ENCODE results near the gene XKR7. TPM values are rescaled to one million over a fixed set of nuclear protein-coding genes. Genes with fewer than 3 reads are reported as not detected.

XKR7 gene
- total RNA-seq, 1 donor from 2014 or later: 0.17 TPM

DNA sequence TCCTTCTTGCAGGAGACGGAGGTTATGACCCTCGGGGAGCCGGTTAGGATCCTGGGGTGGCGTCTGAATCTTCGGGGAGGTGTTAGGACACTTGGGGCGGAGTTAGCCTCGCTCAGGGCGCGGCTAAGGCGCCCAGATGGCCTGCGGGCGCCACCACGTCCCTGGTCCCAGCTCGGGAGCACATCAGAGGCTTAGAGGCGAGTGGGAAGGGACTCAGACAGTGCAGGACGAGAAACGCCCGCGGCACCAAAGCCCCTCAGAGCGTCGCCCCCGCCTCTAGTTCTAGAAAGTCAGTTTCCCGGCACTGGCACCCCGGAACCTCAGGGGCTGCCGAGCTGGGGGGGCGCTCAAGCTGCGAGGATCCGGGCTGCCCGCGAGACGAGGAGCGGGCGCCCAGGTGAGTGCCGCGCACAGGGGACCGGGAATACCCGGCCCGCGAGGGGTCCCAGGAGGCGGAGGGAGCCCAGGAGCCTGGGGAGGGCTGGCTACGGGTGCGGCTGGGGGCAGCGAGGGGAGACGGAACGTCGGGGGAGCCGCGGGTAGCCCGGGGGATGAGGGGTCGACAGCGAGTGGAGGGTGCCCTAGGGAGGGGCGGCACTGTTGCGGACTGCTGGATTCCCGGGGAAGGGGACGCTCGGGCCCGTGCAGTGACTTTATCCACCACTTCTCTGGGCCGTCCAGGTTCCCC lies 84.3 kb downstream of the XKR7 start, which contains the start of gene HCK:
TSS of gene HCK (plus strand) at position 153 of the 688 bp plus-strand sequence.
- DNase-seq (ENCODE audit: low read depth): no peak
- no peak within 1 kb of the TSS for H3K4me3 ChIP-seq (ENCODE audit: low read depth, low read length)
- TF ChIP-seq, protein P1, sequence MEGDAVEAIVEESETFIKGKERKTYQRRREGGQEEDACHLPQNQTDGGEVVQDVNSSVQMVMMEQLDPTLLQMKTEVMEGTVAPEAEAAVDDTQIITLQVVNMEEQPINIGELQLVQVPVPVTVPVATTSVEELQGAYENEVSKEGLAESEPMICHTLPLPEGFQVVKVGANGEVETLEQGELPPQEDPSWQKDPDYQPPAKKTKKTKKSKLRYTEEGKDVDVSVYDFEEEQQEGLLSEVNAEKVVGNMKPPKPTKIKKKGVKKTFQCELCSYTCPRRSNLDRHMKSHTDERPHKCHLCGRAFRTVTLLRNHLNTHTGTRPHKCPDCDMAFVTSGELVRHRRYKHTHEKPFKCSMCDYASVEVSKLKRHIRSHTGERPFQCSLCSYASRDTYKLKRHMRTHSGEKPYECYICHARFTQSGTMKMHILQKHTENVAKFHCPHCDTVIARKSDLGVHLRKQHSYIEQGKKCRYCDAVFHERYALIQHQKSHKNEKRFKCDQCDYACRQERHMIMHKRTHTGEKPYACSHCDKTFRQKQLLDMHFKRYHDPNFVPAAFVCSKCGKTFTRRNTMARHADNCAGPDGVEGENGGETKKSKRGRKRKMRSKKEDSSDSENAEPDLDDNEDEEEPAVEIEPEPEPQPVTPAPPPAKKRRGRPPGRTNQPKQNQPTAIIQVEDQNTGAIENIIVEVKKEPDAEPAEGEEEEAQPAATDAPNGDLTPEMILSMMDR (conservative IDR thresholded peaks at IDR 0.05; ENCODE audit: low read depth, low read length): no peak

DNA sequence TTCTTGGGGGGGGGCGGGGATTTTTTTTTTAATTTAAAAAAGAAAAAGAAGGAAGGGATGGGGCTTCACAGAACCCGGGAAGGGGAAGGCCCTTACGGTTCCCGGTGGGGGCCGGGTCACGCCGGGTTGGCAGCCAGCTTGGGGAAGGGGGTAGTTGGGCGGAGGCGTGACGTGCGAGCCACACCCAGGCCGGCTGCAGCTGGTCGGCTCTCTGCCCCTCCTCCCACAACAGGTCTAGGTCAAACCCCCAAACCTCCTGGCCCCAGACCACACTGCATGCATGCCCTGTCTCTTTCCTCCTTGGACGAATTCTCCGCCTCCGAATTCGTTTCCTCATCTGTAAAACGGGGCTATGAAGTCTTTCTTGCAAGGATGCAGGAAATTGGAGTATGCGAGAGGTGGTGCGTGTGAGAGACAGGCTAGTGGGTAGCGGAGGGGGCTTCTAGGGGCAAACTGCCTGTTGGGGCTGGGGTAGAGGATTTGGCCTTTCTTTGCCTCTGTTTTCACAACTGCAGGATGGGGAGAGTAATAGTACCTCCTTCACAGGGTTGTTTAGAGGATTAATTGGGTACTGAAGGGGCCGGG lies 84.9 kb downstream of the XKR7 start:
- no peak overlapping the region for H3K4me3 ChIP-seq (ENCODE audit: low read depth, low read length)
- DNase-seq (ENCODE audit: low read depth): no peak
- TF ChIP-seq, protein P1 (conservative IDR thresholded peaks at IDR 0.05; ENCODE audit: low read depth, low read length): no peak

Other genes with a start within 250 kb of the XKR7 start
- 197 and 209 TPM in 2 replicates for gene BCL2L1, start 245.3 kb upstream of the XKR7 start, total RNA-seq
- 126 and 147 TPM in 2 replicates for gene TPX2, start 228.9 kb upstream of the XKR7 start, total RNA-seq
- under 0.01 TPM in 1 of 2 replicates, not detected in the other for gene MYLK2, start 148.8 kb upstream of the XKR7 start, total RNA-seq
- not detected in 2 replicates for gene FOXS1, start 122.5 kb upstream of the XKR7 start, total RNA-seq
- not detected in 2 replicates for gene DUSP15, start 97.6 kb upstream of the XKR7 start, total RNA-seq
- gene TTLL9, start 97.5 kb upstream of the XKR7 start, total RNA-seq: not detected in 2 replicates
- gene PDRG1, start 16.1 kb upstream of the XKR7 start, total RNA-seq: 16.5 and 17.8 TPM in 2 replicates
- not detected in 2 replicates for gene CCM2L, start 42.3 kb downstream of the XKR7 start, total RNA-seq
- gene HCK, start 84.1 kb downstream of the XKR7 start, total RNA-seq: not detected in 2 replicates
- 25.7 and 29.4 TPM in 2 replicates for gene TM9SF4, start 141.6 kb downstream of the XKR7 start, total RNA-seq
- 7.8 and 9.0 TPM in 2 replicates for gene PLAGL2, start 239.6 kb downstream of the XKR7 start, total RNA-seq
- gene POFUT1, start 239.7 kb downstream of the XKR7 start, total RNA-seq: 23.8 and 45.9 TPM in 2 replicates

Data from epithelial cell of proximal tubule (primary cell).